ENCODE results near the gene IFNLR1. TPM values are rescaled to one million over a fixed set of nuclear protein-coding genes. Genes with fewer than 3 reads are reported as not detected.

IFNLR1 gene
- total and polyA plus RNA-seq, 9 of the 15 experiments (the other 6 are each of a cell fraction or from before 2014, with no cell fraction given), result not detected

GRCh38 chr1:24142546-24143534 is 44.2 kb downstream of the IFNLR1 start, which contains the start of gene IL22RA1:
Gene IL22RA1 (minus strand): TSS chr1:24143140. CDS start chr1:24143082, 58 bp downstream.
- Histone ChIP-seq H3K4me2 (ENCODE audit: insufficient read depth, low read length) (peak within 1 kb of the TSS; percentile 20), H3K79me2 (ENCODE audit: control insufficient read depth, insufficient read depth, low read length) (no peaks in the 10 kb centered on the region), H2AFZ (ENCODE audit: low read depth, low read length) (no peak within 1 kb of the TSS), H3K27ac (ENCODE audit: extremely low read depth, low read depth, low read length) (no peak within 1 kb of the TSS), H3K9me3 (replicated peaks; ENCODE audit: control insufficient read depth, insufficient read depth, low read depth, low read length) (no peaks in the 10 kb centered on the region), H3K36me3 (ENCODE audit: control insufficient read depth, insufficient read depth, low read length) (no peaks in the 10 kb centered on the region), H4K20me1 (replicated peaks; ENCODE audit: control insufficient read depth, insufficient read depth, low read length) (peaks cover 19% of the 10 kb centered on the region), H3K4me3 (no peak within 1 kb of the TSS), H3K9ac (ENCODE audit: insufficient read depth in 1 of 2, low read depth in 2 of 2, low read length in 2 of 2) (peak within 1 kb of the TSS in 1 of 2 experiments; percentile 74; a peak in 2 of 4 replicates), H3K9me1 (ENCODE audit: control insufficient read depth, insufficient read depth, low read length) (no peaks in the 10 kb centered on the region), H3K27me3 (ENCODE audit: control insufficient read depth in 2 of 2, insufficient read depth in 2 of 2, low read length in 2 of 2) (peaks cover 55 to 78% of the 10 kb centered on the region in 2 experiments), H3K4me1 (replicated peaks in 1 of 2; ENCODE audit: control insufficient read depth in 2 of 2, insufficient read depth in 2 of 2, low read length in 2 of 2) (peaks cover 0 to 3% of the 10 kb centered on the region in 2 experiments; a peak in 1 of 5 replicates)
- DNase-seq (ENCODE audit: extremely low read depth in 1 of 4, low spot score in 3 of 4) (no peak), FAIRE-seq (no peak), ATAC-seq (no peak)
- BruUV-seq (replicated peaks), result no TSS peak
- ChIA-PET POLR2A (interaction anchor here (0.6 to 1.2 kb wide), 2 partner anchors 11 to 443 kb away, joined by 3 to 4 read pairs; no protein-coding TSS in a partner anchor), CTCF (ENCODE audit: low intra/inter-chr PET ratio) (no interaction called here)
- intact Hi-C loops (cut with micrococcal nuclease) (no loop called here), in situ Hi-C loops (cut with MboI) (no loop called here)
- under 1% methylated on average over 22 of the region's 22 CpGs for WGBS (ENCODE audit: insufficient coverage, low coverage, missing lambda C conversion rate)
- TF ChIP-seq MXD1 (CRISPR knock-in tag; IDR thresholded peaks at IDR 0.05; ENCODE audit: borderline replicate concordance, poor library complexity, severe bottlenecking) (no peak), FOSL1 (tag; conservative IDR thresholded peaks at IDR 0.05) (peak; percentile 40; the same call in 1 of the 2 replicates)

Measured in K562 (cell line).